Femur (tissue), 1 donor: ENCODE data around the gene PLA2G12B.
"Not testable (repeated sequence)": the region's sequence is repeated elsewhere in the genome, so short reads cannot be mapped to it uniquely, and the experiment has no call there.

Source experiments
- DNase-seq: peaks from one replicate; pipeline ENCODE4 v3.0.0-alpha.2; 2017

Gene PLA2G12B, protein sequence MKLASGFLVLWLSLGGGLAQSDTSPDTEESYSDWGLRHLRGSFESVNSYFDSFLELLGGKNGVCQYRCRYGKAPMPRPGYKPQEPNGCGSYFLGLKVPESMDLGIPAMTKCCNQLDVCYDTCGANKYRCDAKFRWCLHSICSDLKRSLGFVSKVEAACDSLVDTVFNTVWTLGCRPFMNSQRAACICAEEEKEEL

DNA sequence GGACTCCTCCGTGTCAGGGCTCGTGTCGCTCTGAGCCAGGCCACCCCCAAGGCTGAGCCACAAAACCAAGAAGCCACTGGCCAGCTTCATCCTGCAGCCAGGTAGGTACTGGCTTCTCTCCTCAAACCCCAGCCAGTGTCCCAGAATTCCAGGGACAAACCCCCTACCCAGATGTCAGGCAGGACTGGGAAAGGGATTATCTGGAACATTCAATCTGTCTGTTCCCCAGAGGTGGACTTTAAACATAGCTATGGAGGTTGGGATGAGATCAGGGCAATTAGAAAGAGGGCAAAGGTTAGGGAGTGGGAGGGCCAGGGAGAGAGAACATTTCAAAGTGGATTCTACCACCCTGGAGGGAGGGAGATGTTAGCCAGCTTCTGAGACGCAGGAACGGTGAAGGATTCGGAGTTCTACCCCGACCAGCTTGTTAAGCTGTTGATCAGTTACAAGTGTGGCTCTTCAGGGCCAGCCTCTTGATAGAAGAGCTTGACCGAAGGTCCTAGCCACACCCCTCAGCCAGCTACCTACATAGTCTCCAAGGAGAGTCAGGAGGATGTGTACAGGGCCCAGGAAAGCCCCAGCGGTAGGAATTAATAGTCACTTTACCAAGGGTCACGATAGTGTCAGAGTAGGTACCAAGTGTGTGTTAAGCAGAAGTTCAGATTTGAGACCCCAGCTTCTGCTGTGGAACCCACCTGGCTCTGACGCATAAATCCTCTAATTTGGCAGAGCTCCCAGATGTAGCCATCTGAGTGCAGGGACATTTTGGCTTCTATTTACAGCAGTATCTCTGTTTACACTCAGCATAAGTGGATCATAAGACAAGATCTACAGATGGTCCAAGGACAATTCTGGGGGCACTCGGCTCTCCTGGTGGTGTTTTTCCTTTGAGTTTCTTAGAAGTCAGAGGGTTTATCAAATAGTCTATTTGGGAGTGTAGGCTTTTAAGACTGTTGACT is at the start of gene PLA2G12B:
Gene PLA2G12B, minus strand, starts transcription at position 211 of the 959 bp plus-strand sequence. Its CDS starts 121 bp downstream, at position 90.
- no peak for DNase-seq

DNA sequence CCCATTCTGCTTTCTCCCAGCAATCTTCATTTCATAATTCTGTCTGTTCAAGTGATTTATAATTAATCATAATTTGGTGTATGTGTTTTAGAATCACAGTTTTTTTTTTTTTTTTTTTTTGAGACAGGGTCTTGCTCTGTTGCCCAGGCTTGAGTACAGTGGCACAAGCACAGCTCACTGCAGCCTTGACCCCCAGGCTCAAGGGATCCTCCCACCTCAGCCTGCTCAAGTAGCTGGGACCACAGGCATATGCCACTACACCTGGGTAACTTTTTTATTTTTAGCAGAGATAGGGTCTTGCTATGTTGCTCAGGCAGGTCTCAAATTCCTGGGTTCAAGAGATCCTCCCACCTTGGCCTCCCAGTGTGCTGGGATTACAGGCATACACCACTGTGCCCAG is 49.2 kb upstream of the PLA2G12B start:
- DNase-seq, result no peak

- DNase-seq, result no peak
Measured at GRCh38 chr10:73000973-73001372, 46.4 kb upstream of the PLA2G12B start.

DNA sequence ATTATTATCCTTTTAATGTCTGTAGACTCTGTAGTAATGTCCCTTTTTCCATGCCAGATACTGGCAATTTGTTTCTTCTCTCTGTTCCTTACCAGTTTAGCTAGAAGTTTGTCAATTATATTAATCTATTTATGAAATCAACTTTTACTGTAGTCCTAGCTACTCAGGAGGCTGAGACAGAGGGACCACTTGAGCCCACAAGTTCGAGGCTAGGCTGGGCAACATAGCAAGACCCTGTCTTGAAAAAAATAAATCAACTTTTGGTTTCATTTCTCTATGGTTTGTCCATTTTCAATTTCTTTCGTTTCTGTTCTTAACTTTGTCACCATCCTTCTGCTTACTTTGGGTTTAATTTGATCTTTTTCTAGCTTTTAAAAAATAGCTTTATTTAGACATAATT is 42.5 kb upstream of the PLA2G12B start:
- DNase-seq, result no peak

DNA sequence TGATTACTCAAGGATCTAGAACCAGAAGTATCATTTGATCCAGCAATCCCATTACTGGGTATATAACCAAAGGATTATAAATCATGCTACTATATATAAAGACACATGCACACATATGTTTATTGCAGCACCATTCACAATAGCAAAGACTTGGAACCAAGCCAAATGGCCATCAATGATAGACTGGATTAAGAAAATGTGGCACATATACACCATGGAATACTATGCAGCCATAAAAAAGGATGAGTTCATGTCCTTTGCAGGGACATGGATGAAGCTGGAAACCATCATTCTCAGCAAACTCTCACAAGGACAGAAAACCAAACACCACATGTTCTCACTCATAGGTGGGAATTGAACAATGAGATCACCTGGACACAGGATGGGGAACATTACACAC is 40.9 kb upstream of the PLA2G12B start:
- DNase-seq, result not testable (repeated sequence)

GRCh38 chr10:72989771-72990170 is 35.2 kb upstream of the PLA2G12B start:
- DNase-seq, result not testable (repeated sequence)

DNA sequence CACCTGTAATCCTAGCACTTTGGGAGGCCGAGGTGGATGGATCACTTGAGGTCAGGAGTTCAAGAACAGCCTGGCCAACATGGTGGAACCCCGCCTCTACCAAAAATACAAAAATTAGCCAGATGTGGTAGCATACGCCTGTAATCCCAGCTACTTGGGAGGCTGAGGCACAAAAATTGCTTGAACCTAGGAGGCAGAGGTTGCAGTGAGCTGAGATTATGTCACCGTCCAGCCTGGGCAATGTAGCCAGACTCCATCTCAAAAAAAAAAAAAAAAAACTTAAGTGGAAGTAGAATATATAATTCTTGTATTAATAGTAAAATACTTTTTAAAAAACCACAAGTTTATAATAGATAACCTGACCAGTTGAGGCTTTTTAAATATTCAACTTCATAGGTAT is 30.0 kb upstream of the PLA2G12B start:
- not testable (repeated sequence) for DNase-seq

DNA sequence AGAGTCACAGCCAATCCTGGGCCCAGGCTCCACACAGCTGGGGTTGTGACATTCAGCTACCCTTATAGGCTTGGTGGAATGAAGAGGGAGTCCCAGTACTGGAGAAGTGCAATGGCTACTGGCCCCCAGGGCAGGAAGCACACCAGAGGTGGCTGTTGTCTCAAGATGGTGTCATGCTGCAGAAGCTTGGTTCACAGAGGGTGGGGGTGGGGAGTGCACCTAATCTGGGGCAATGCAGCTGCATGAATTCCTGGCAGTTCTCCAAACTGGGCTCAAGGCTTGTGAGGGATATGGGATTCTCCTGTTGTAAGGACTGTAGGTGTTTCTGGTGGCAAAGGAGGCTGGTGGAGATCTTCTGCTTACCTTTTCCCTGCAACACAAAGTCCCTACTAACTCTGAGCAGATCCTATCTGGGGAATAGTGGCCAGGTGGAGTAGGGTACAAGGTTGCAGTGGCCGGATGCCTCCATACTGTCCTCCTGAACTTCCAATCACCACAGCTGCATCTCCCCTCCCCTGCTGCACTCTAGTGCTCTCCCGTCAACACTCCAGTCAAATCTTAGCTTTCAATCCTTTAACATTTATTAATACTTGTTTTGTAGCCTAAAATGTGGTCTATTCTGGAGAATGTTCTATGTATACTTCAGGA is 27.4 kb upstream of the PLA2G12B start:
- DNase-seq, result peak; percentile 24

- no peak for DNase-seq
Measured at GRCh38 chr10:72981028-72981881, 26.6 kb upstream of the PLA2G12B start.

GRCh38 chr10:72980348-72980747 is 25.7 kb upstream of the PLA2G12B start:
- DNase-seq, result no peak

DNA sequence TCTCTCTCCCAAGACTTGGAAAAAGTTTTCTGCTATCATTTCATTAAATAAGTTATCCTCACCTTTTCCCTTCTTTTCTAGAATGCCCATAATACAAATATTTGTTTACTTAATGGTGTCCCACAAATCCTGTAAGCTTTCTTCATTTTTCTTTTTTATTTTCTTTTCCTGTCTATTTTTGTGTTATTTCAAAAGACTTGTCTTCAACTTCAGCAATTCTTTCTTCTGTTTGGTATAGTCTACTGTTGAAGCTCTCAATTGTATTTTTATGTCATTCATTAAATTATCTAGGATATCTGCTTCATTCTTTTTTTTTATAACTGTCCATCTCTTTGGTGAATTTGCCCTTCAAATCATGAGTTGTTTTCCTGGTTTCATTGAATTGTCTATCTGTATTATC is 25.1 kb upstream of the PLA2G12B start:
- DNase-seq, result no peak

GRCh38 chr10:72976886-72977285 is 22.3 kb upstream of the PLA2G12B start:
- DNase-seq, result no peak

GRCh38 chr10:72956001-72956400 is 1.4 kb upstream of the PLA2G12B start:
- DNase-seq, result no peak

DNA sequence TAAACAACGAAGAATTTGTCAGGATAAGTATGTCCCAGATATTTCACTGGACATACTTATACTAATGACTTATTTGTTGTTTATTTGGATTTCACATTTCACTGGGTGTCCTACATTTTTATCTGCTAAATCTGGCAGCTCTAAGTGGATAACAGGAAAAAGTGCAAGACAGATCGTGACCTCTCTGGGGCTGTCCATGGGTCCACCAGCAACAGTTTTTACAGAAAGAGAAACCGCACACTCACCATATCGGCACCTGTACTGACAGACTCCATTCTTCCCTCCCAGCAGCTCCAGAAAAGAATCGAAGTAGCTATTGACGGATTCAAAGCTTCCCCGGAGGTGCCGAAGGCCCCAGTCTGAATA is 393 bp downstream of the PLA2G12B start:
- no peak for DNase-seq

DNA sequence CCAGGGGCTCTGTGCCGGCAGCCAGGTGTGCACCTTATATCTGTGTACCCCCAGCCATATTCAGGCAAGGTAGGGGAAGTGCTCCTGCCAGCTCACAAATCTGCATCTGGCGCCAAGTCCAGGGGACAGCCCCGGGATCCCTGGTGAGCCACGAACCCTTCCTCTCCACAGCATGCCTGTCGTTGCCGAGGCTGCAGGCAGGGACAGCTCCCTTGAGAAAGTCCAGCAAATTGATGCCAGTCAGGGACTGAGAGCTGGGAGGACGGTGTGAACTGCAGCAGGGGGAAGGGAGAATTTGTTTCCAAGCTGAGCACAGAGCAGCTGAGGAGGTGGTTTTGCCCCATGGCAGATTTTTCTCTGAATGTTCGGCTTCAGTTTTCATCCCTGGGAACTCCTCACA is 919 bp downstream of the PLA2G12B start:
- no peak for DNase-seq

DNA sequence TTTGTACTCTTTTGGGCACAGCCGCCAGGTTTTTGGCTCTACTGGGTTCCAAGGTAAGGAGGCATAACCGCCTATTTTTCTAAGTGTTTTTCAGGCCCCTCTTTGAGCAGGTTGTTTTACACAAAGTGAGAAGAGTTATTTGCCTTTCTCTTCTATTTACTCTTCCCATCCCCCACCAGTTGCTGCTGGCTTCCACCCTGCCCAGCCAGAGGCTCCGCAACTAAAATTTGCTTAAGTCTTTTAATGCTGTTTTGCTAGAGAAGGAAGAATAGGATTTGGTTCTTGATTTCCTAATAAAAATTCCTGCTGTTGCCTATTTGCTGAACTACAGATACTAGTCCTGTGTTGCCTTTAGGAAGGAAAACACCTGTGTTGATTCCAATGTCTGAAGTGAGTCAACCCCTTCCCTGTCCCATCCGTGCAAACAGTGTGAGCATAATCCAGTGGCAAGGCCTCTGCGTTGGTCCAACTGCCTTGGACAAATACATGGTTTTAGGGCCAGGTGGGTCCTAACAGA is 1.9 kb downstream of the PLA2G12B start:
- DNase-seq, result no peak

- no peak for DNase-seq
Measured at GRCh38 chr10:72952189-72952588, 2.4 kb downstream of the PLA2G12B start.

DNA sequence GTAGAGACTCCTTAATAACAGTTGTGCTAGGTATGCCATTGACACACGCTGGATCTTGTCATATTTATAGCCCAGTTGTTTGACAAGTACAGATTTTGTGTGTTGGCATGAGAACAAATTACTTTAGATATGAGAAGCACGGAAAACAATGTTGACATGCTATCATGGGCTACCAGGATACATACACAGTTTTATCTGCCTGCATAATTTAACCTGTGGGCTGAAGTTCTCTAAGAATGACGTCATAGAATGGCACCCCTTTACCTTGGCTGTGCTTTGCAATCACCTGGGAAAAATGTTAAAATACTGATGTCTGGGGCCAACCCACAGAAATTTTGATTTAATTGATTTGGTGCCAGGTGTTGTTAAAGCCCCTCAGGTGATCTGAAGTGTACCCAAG is 2.8 kb downstream of the PLA2G12B start:
- no peak for DNase-seq

DNA sequence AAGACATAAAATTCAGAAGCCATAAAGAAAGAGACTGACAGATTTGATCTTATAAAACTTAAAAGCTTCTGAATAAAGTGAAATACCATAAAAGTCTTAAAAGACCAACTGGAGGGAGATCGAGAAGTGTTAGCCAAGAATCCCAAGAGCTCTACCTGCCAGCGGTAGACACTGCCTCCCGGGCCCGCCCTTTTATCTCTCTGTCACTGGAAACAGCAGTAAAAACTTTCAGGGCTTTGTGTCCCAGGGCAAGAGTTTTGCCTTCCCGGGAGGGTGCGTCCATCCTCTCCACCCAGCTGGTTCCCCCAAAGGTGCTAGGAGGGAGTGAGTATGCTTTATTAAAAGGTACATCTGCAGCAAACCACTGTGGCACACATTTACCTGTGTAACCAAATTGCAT is 5.8 kb downstream of the PLA2G12B start:
- no peak for DNase-seq

- DNase-seq, result no peak
Measured at GRCh38 chr10:72946963-72947362, 7.6 kb downstream of the PLA2G12B start.

DNA sequence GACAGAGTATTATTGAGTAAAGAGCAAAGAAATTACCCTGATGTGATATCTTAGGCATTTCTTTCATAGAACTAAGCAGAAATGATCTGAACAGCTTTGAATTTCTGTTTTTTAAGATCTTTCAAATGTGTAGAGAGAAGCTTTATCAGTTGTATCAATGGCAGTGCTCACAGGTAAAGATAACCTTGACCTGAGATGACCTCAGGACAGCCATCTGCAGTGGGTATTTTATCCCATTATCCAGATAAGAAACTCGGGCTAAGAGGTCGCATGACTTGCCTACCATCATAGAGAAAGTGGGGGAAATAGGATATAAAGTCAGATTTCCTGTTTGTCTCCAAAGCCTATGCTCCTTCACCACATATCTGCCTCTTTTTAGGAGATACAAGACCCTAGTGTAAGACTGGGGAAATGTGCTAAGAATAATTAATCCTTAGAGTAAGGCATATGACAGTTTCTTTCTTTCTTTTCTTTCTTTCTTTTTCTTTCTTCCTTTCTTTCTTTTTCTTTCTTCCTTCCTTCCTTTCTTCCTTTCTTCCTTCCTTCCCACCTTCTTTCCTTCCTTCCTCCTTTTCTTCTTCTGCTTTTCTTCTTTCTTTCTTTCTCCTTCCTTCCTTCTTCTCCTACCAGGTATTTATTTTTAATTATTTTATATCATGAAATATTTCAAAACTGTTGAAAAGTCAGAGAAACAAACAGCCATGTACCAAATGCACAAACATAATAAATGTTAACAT is 10.9 kb downstream of the PLA2G12B start:
- DNase-seq, result no peak

DNA sequence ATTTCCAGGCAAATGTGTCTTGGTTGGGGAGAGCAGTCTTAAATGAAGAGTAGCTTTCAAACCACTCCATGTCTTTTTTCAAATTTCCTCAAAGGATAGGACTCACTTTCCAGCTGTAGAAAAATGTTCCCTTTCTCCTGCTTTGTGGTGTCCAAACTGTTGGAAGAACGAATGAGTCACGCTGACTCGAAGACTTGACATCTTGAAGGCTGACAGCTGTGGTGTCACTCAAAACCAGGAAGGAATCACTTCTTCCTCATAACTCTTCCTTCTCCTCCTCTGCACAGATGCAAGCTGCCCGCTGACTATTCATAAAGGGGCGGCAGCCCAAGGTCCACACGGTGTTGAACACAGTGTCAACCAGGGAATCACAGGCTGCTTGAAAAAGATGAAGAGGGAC is 19.2 kb downstream of the PLA2G12B start:
- DNase-seq, result no peak
